Measurements from ENCODE around the gene ATOX1. TPM values are rescaled to one million over a fixed set of nuclear protein-coding genes. Genes with fewer than 3 reads are reported as not detected.

ATOX1 gene
- total and polyA plus RNA-seq, 10 of the 15 experiments (the other 5 are each of a cell fraction or from before 2014, with no cell fraction given) = 130 to 642 (median 245) TPM

GRCh38 chr5:151700820-151701219 is 57.6 kb downstream of the ATOX1 start:
- Histone ChIP-seq H3K27ac (ENCODE audit: control insufficient read depth, insufficient read depth) (peak overlapping the region; percentile 45), H3K27me3 (replicated peaks in 1 of 2; ENCODE audit: control insufficient read depth in 2 of 2, insufficient read depth in 2 of 2, low read length in 1 of 2) (no peaks in the 10 kb centered on the region), H3K36me3 (ENCODE audit: control insufficient read depth in 2 of 2, insufficient read depth in 2 of 2, low read length in 1 of 2) (no peaks in the 10 kb centered on the region), H3K4me1 (ENCODE audit: control insufficient read depth, insufficient read depth, low read length) (peaks cover 43% of the 10 kb centered on the region), H3K9ac (ENCODE audit: control insufficient read depth, insufficient read depth, low read length) (no peak overlapping the region), H2AFZ (ENCODE audit: control insufficient read depth, low read depth, low read length) (peak overlapping the region; percentile 9; the same call in 1 of the 2 replicates), H3K4me2 (ENCODE audit: control insufficient read depth, insufficient read depth) (0 out of 2 replicates have a peak overlapping the region, but pooled peaks have one; percentile 20), H4K20me1 (ENCODE audit: control insufficient read depth, insufficient read depth) (no peaks in the 10 kb centered on the region), H3K79me2 (ENCODE audit: control insufficient read depth, insufficient read depth, low read length) (no peaks in the 10 kb centered on the region), H3K9me3 (replicated peaks; ENCODE audit: control insufficient read depth, insufficient read depth, low read length) (no peaks in the 10 kb centered on the region), H3K4me3 (no peak overlapping the region)
- in situ Hi-C loops (cut with MboI) = no loop called here
- ATAC-seq (peak; percentile 56), FAIRE-seq (peak; percentile 65), DNase-seq (ENCODE audit: low read depth, low spot score) (peak; percentile 56)
- ChIA-PET CTCF (interaction anchor here (9.0 kb wide), 1 partner anchor 19 kb away, joined by 88 read pairs; no protein-coding TSS in a partner anchor), SMC1A (ENCODE audit: uncharacterized antibody, unreplicated experiment) (interaction anchor here (2.2 kb wide), 1 partner anchor 40 kb away, joined by 10 read pairs; no protein-coding TSS in a partner anchor), POLR2A (no interaction called here), RAD21 (ENCODE audit: unreplicated experiment) (no interaction called here)
- BruUV-seq (replicated peaks) = no TSS peak
- TF ChIP-seq PAX5 (IDR thresholded peaks at IDR 0.05; ENCODE audit: borderline replicate concordance, low read depth, low read length) (peak; percentile 93), ZBTB40 (IDR thresholded peaks at IDR 0.05; ENCODE audit: borderline replicate concordance) (no peak)
- intact Hi-C loops (cut with micrococcal nuclease; ENCODE audit: unreplicated experiment) = loop anchor here (5.0 kb wide), 1 partner anchor 39 kb away; no protein-coding TSS in a partner anchor
